HG03039 (cell line): ENCODE data around the gene MGAT4B.
A peak's percentile ranks its signal among the peaks of the same experiment; 100 is the strongest.
"Not testable (repeated sequence)": the region's sequence is repeated elsewhere in the genome, so short reads cannot be mapped to it uniquely, and the experiment has no call there.

ENCODE experiments used
- ATAC-seq: cut with Tn5 transposase; IDR thresholded peaks from one replicate; pipeline ENCODE4 v1.9.1; 2021; ENCODE audit warnings: mild to moderate bottlenecking, moderate library complexity; ENCODE audit not compliant: unreplicated experiment

The MGAT4B gene

GRCh38 chr5:179806250-179807048 lies at the start of gene MGAT4B:
MGAT4B (minus strand) TSS chr5:179806866; CDS start chr5:179806583, 283 bp downstream.
- peak; percentile 65 for ATAC-seq

- ATAC-seq, result no peak
Observed at GRCh38 chr5:179854356-179854755, 47.7 kb upstream of the MGAT4B start.

DNA sequence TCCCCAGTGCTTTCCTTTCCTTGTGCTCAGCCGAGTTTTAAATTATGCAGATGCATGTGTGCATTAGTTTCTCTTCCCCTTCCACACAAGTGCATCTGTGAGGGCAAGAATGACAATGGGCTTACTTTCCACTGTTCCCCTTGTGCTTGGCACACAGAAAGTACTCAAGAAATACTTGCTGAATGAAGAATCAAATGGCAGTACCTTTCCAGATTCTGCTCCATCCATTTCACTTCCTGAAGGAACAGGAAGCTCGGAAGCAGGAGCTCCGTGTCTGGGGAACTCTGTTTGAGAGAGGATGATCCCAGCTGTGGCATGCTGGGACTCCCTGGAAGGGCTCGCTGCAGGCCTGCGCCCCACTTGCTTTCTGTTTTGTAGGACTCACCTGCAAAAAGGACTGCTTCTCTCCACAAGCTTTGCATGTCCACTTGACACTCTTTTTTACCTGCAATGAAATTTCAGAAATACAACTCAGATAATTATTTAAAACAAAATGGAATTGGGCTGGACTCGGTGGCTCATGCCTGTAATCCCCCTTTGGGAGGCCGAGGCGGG lies 46.4 kb upstream of the MGAT4B start:
- ATAC-seq, result no peak

DNA sequence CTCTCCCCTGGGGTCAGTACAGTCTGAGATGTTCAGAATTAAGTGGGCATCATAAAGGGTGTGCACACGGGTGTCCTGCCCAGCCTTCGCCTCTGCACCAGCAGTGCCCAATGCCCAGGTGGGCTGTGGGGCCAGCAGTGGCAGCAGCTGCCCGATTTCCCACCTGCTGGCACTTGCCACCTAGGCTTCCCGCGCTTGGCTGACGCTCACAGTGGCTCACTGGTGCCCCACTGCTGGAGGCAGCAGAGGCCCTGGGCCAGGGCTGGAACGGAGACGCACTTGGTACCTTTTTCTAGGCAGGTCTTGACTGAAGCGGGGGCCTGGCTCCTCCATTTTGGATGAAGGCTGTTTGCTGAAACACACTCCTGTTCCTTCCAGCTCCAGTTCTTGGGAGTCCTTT lies 35.0 kb upstream of the MGAT4B start:
- ATAC-seq, result no peak

- ATAC-seq, result no peak
Observed at GRCh38 chr5:179840766-179841165, 34.1 kb upstream of the MGAT4B start.

GRCh38 chr5:179840321-179840720 lies 33.7 kb upstream of the MGAT4B start:
- ATAC-seq, result no peak

- no peak for ATAC-seq
Observed at GRCh38 chr5:179839328-179840256, 32.9 kb upstream of the MGAT4B start.

DNA sequence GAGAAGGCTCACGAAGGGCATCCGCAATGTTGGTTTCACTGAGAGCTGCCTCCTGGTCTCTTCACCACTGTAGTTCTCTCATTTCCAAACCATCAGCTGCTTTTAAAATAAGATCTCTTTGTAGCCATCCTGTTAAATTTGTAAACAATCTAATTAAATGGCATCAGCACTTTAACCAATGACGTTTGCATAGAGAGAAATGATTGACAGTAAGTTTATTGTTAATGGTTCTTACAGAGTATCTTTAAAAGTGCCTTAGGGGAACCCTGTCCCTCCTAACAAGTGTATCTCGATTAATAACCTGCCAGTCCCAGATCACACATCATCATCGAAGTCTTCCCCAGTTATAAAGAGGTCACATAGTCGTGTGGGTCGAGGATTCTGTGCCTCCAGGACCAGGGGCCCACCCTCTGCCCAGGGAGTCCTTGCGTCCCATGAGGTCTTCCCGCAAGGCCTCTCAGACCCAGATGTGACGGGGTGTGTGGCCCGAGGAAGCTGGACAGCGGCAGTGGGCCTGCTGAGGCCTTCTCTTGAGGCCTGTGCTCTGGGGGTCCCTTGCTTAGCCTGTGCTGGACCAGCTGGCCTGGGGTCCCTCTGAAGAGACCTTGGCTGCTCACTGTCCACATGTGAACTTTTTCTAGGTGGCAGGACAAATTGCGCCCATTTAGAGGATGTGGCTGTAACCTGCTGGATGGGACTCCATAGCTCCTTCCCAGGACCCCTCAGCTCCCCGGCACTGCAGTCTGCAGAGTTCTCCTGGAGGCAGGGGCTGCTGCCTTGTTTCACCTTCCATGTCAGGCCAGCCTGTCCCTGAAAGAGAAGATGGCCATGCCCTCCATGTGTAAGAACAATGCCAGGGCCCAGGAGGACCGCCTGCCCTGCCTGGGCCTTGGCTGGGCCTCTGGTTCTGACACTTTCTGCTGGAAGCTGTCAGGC lies 30.7 kb upstream of the MGAT4B start:
- no peak for ATAC-seq

GRCh38 chr5:179836225-179837019 lies 29.8 kb upstream of the MGAT4B start:
- no peak for ATAC-seq

DNA sequence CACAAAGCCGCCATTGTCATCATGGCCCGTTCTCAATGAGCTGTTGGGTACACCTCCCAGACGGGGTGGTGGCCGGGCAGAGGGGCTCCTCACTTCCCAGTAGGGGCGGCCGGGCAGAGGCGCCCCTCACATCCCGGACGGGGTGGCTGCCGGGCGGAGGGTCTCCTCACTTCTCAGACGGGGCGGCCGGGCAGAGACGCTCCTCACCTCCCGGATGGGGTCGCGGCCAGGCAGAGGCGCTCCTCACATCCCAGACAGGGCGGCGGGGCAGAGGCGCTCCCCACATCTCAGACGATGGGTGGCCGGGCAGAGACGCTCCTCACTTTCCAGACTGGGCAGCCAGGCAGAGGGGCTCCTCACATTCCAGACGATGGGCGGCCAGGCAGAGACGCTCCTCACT lies 28.2 kb upstream of the MGAT4B start:
- not testable (repeated sequence) for ATAC-seq

GRCh38 chr5:179834120-179834519 lies 27.5 kb upstream of the MGAT4B start:
- ATAC-seq, result no peak

GRCh38 chr5:179833709-179834070 lies 27.0 kb upstream of the MGAT4B start:
- no peak for ATAC-seq

DNA sequence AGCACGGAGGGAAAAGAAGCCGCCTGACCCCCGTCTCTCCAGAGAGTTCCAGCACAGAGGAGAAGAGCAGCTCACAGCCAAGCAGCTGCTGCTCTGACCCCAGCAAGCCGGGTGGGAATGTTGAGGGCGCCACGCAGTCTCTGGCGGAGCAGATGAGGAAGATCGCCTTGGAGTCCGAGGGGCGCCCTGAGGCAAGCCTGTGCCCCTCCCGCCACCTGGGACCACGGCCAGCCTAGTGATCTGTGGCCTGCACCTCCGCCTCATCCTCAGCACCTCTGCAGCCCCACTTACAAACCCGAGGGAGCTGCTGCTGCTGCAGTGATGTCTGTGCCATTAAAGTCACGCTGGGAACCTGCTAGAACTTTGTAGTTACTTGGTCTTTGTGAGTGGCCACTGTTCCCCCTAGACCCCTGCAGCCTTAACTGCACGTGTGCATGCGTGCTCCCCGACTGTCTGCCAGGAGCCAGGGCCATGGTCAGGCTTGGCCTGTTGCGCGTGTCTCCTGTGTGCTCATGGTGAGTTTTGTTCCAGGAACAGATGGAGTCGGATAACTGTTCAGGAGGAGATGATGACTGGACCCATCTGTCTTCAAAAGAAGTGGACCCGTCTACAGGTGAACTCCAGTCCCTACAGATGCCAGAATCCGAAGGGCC lies 26.5 kb upstream of the MGAT4B start:
- ATAC-seq, result no peak

- no peak for ATAC-seq
Observed at GRCh38 chr5:179832039-179832745, 25.5 kb upstream of the MGAT4B start.

DNA sequence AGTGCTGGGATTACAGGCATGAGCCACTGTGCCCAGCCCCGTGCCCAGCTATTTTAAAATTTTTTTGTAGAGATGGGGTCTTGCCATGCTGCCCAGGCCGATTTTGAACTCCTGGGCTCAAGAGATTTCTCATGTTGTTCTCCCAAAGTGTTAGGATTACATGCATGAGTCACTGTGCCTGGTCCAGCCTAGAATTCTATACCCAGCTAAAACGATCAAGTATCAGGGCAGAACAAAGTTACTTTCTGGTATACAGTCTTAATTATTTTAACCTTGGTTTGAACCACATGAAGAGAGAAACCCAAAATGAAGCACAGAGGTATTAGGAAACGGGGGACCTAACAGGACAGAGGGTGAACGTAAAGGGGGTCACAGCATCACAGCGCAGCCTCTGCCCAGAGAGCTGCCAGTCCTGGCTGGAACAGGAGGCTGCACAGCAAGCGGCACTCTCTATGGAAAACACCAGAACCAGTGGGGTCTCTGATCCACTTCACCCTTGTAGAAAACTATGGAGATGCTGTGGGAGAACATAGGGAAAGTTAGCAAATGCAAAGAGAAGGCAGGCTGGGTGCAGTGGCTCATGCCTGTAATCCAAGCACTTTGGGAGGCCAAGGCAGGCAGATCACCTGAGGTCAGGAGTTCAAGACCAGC lies 24.3 kb upstream of the MGAT4B start:
- ATAC-seq, result no peak

GRCh38 chr5:179829732-179830435 lies 23.2 kb upstream of the MGAT4B start:
- no peak for ATAC-seq

GRCh38 chr5:179828756-179829421 lies 22.2 kb upstream of the MGAT4B start:
- no peak for ATAC-seq
